Left ventricle myocardium inferior (tissue), 1 donor: ENCODE measurements around the gene NANOS3. TPM values are rescaled to one million over a fixed set of nuclear protein-coding genes. Genes with fewer than 3 reads are reported as not detected.

Experiments used
- DNase-seq: peaks from one replicate; pipeline ENCODE4 v3.0.0-alpha.2; 2020
- H3K27ac ChIP-seq: fragments of 200-600 bp; replicated peaks from 2 replicates; pipeline ENCODE4 v1.8.0; 2021
- H3K27me3 ChIP-seq: fragments of 200-600 bp; 2 replicates; pipeline ENCODE4 v1.8.0; 2021; ENCODE audit warnings: low read depth
- H3K36me3 ChIP-seq: fragments of 200-600 bp; 2 replicates; pipeline ENCODE4 v1.8.0; 2021
- H3K4me1 ChIP-seq: fragments of 200-600 bp; 2 replicates; pipeline ENCODE4 v1.8.0; 2021
- H3K4me3 ChIP-seq: fragments of 200-600 bp; 2 replicates; pipeline ENCODE4 v1.8.0; 2021; ENCODE audit warnings: mild to moderate bottlenecking, moderate library complexity
- H3K9me3 ChIP-seq: fragments of 200-600 bp; replicated peaks from 2 replicates; pipeline ENCODE4 v1.8.0; 2021
- CTCF ChIP-seq: fragments of 200-600 bp; IDR thresholded peaks from 2 replicates; pipeline ENCODE4 v1.8.0; 2021; ENCODE audit warnings: antibody characterized with exemption, mild to moderate bottlenecking, borderline replicate concordance
- intact Hi-C: fragments of 100-400 bp; cut with micrococcal nuclease; formaldehyde crosslinking; loops from one replicate; pipeline ENCODE4 v1.11.0; 2022
- total RNA-seq: library from RNA; stranded (reverse); fragmentation: NEBNext Ultra II Directional; extraction: Animal tissue kit (Norgen Biotek cat#: 25700); gene quantifications from one replicate; pipeline ENCODE4 v1.2.1, GENCODE V29; 2021
- donor health status: DM: no; HTN: yes; CAD: no; lungs with severe emphysema.

Gene NANOS3
- total RNA-seq, 1 donor from 2014 or later, result 1.3 TPM

GRCh38 chr19:13888281-13888680, 11.3 kb downstream of the NANOS3 start:
- Histone ChIP-seq H3K4me1 (peaks cover 6% of the 10 kb centered on the region), H3K4me3 (no peak overlapping the region), H3K27ac (no peak overlapping the region), H3K27me3 (no peaks in the 10 kb centered on the region), H3K36me3 (no peaks in the 10 kb centered on the region), H3K9me3 (no peaks in the 10 kb centered on the region)
- intact Hi-C loops, result no loop called here
- TF ChIP-seq CTCF, result no peak
- no peak for DNase-seq

- H3K27me3 ChIP-seq, result no peaks in the 10 kb centered on the region
- H3K4me1 ChIP-seq, result peaks cover 2% of the 10 kb centered on the region
- no peaks in the 10 kb centered on the region for H3K36me3 ChIP-seq
- no peak for TF ChIP-seq CTCF
- intact Hi-C loops, result no loop called here
- no peak overlapping the region for H3K27ac ChIP-seq
- H3K4me3 ChIP-seq, result no peak overlapping the region
- no peaks in the 10 kb centered on the region for H3K9me3 ChIP-seq
- DNase-seq, result no peak
Observed at GRCh38 chr19:13890136-13890535, 13.2 kb downstream of the NANOS3 start.

GRCh38 chr19:13892870-13893269, 15.9 kb downstream of the NANOS3 start:
- H3K27ac ChIP-seq, result no peak overlapping the region
- intact Hi-C loops, result no loop called here
- no peak overlapping the region for H3K4me3 ChIP-seq
- no peaks in the 10 kb centered on the region for H3K4me1 ChIP-seq
- H3K27me3 ChIP-seq, result no peaks in the 10 kb centered on the region
- no peak for TF ChIP-seq CTCF
- no peaks in the 10 kb centered on the region for H3K36me3 ChIP-seq
- H3K9me3 ChIP-seq, result no peaks in the 10 kb centered on the region
- no peak for DNase-seq

- intact Hi-C loops, result no loop called here
- no peak for DNase-seq
Observed at GRCh38 chr19:13894552-13894951, 17.6 kb downstream of the NANOS3 start.

GRCh38 chr19:13896227-13896626, 19.3 kb downstream of the NANOS3 start:
- Histone ChIP-seq H3K36me3 (no peaks in the 10 kb centered on the region), H3K27me3 (no peaks in the 10 kb centered on the region), H3K9me3 (no peaks in the 10 kb centered on the region), H3K27ac (no peak overlapping the region), H3K4me3 (no peak overlapping the region), H3K4me1 (no peaks in the 10 kb centered on the region)
- no peak for TF ChIP-seq CTCF
- DNase-seq, result no peak
- intact Hi-C loops, result no loop called here

More at GRCh38 chr19:13894552-13894951, 17.6 kb downstream of the NANOS3 start:
- no peaks in the 10 kb centered on the region for H3K9me3 ChIP-seq
- no peaks in the 10 kb centered on the region for H3K4me1 ChIP-seq
- H3K27ac ChIP-seq, result no peak overlapping the region
- H3K36me3 ChIP-seq, result no peaks in the 10 kb centered on the region
- no peak overlapping the region for H3K4me3 ChIP-seq
- no peak for TF ChIP-seq CTCF
- H3K27me3 ChIP-seq, result no peaks in the 10 kb centered on the region

GRCh38 chr19:13899393-13899792, 22.5 kb downstream of the NANOS3 start:
- Histone ChIP-seq H3K27ac (no peak overlapping the region), H3K4me3 (no peak overlapping the region), H3K9me3 (no peaks in the 10 kb centered on the region), H3K27me3 (no peaks in the 10 kb centered on the region), H3K4me1 (no peaks in the 10 kb centered on the region), H3K36me3 (no peaks in the 10 kb centered on the region)
- intact Hi-C loops, result no loop called here
- no peak for DNase-seq
- TF ChIP-seq CTCF, result no peak
